Erythroblast (primary cell): ENCODE results near the gene MEI1.
"Not testable (repeated sequence)": the region's sequence is repeated elsewhere in the genome, so short reads cannot be mapped to it uniquely, and the experiment has no call there.

Source experiments
- DNase-seq, 2 experiments: peaks; one replicate each; lab custom pipeline; 2025; lab: John Stamatoyannopoulos, UW
- GATA1 ChIP-seq: IDR thresholded peaks from 2 replicates; pipeline ENCODE4 v1.6.1; 2011; ENCODE audit warnings: low read depth, mild to moderate bottlenecking, control low read depth, low read length, moderate library complexity
- POLR2A ChIP-seq: IDR thresholded peaks from 2 replicates; pipeline ENCODE4 v1.6.1; 2011; ENCODE audit warnings: mild to moderate bottlenecking, low read length

The MEI1 gene

DNA sequence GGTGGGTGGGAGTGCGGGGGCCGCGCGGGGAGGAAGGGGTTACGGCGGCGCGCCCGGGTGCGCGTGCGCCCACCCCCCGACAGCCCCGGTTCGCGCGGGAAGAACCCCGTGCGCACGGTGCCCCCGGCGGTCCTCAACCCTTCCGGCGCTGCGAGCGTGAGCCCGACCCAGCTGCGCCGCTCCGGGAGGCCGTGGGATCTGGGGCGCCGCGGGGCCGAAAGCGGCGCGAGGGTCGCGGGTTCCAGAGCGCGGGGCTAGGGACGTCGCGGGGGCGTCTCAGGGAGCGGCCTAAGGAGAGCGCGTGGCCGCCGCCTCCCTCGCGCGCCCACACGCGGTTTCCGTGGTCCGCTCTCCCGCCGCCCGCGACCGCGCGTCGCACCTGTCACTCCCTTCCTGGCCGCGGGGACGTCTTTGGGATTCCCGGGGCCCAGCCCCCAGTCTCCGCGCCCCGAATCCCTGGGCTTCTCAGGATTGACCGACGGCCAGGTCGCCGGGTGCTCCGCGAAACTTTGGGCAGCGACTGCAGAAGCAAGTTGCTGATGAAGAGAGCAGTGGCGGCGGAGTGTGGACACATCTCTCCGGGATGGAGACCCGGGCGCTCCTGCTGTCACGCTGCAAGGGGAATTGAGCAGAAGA, 134.2 kb downstream of the MEI1 start:
- peak; percentile 70 for DNase-seq

DNA sequence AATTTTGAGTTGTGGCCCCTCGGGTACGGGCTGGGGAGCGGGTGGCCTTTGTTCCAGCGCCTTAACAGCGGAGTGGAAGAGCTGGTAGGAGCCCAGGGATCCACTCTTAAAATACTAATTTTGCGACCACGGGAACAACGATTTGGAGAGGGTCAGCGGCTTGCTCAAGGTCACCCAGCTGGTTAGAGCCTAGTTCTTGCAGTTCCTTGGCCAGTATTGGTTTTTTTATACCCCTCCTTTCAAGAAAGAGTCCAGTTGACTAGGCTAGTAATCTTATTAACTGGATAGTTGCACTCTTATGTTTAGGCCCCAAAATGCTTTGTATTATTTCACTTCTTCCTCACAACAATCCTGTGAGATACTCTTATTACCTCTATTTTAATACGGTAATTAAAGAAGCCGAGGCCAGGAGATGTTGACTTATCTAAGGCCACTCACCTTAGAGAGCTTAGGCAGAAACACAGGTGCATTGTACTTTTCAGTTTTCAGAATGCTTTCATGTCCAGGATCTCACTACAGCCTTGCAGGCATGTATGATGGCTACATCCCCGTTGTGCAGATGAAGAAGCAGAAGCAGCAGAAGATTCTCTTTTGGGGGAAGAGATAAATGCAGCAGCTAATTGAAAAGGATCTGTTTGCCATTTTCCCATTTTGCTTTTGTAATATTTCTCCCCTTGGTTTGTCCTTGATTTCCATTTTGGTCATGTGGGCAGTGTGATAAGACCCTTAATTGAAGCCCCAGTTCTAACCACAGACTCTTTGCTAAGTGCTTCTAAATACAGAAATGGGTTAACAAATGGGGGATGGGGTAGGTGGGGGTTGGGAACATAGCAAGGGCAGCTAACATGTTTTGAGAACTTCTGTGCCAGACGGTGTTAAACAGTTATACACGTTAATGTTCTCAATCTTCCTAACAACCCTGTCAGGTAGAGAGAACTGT, 135.0 kb downstream of the MEI1 start:
- peak; percentile 38 to 43 for DNase-seq
- TF ChIP-seq POLR2A (peak; percentile 14), GATA1 (no peak)

More for the DNA sequence above, 134.2 kb downstream of the MEI1 start:
- TF ChIP-seq GATA1 (no peak), POLR2A (no peak)

DNA sequence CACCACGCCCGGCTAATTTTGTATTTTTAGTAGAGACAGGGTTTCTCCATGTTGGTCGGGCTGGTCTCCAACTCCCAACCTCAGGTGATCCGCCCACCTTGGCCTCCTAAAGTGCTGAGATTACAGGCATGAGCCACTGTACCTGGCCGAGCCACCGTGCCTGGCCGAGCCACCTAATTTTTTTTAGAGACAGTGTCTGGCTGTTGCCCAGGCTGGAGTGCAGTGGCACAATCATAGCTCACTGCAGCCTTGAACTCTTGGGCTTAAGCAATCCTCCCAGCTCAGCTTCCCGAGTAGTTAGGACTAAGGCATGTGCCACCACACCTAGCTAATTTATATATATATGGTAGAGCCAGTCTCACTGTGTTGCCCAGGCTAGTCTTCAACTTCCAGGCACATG, 136.2 kb downstream of the MEI1 start:
- not testable (repeated sequence) for DNase-seq

DNA sequence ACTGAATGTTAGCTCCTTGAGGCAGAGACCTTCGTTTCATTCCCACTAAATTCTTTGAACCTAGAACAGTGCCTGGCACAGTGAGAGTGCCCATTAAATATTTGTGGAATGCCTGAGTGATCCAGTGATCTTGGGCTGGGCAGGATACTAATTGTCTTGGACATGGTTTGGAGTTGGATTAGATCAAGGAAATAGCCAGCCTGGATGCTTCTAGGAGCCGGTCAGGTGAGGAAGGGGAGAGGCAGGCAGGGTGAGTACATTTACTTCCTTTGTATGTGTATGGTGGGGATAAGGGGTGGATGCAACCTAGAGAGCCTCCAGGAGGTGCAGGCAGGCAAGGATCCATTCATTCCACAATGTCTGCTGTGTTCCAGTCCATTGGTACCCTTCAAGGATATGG, 137.2 kb downstream of the MEI1 start:
- no peak for TF ChIP-seq POLR2A
- no peak for TF ChIP-seq GATA1
- no peak for DNase-seq

DNA sequence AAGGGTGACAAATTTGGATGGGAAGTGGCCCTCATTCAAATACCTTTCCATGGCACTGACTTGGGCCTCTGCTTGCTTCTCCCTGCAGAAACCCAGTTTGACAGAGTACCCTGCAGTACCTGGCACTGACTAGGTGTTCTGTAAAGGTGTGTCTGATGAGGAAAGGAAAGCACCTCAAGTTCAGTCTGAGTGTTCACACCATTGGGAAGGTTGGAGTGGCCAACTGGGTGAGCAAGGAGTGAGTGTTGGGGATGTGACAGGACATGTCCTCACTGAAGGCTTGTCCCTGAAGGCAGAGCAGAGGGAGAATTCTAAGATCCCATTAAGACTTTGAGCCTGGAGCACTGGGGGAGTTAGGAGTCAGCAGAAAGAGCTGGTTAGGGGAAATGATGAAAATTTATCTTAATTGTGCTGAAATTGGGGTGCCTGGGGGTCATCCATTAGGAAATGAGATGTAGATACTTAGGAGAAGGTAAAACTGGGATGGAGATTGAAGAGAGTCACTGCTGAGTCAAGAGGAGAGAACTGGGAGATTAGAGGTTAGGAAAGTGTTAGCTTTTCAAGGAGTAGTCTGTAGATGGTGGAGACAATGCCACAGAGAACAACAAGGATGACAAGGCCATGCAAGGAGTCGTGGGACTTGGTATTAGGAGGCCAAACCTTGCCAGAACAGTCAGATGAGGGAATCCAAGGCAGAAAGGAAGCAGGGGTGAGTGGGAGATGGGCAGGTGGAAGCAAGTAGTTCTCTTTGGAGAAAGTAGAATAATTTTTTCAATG, 139.7 kb downstream of the MEI1 start:
- DNase-seq = no peak
- TF ChIP-seq GATA1 (no peak), POLR2A (no peak)

DNA sequence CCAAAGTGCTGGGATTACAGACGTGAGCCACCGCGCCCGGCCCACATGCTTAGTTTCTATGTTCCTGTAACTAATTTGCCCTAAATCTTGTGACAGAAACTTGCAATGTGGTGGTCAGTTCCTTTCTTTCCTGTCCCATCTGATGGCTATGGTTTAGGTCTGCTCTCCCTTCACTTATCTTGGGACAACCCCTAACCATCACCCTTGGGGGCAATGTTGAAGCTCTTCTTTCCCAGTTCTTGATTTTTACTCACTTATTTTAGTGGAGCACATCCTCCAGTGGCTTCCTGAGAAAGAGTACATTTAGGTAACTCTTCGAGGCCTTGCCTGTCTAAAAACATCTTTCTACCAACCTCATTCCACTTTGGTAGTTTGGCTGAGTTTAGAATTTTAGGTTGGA, 140.9 kb downstream of the MEI1 start:
- no peak for DNase-seq
- TF ChIP-seq POLR2A = no peak
- TF ChIP-seq GATA1 = no peak

DNA sequence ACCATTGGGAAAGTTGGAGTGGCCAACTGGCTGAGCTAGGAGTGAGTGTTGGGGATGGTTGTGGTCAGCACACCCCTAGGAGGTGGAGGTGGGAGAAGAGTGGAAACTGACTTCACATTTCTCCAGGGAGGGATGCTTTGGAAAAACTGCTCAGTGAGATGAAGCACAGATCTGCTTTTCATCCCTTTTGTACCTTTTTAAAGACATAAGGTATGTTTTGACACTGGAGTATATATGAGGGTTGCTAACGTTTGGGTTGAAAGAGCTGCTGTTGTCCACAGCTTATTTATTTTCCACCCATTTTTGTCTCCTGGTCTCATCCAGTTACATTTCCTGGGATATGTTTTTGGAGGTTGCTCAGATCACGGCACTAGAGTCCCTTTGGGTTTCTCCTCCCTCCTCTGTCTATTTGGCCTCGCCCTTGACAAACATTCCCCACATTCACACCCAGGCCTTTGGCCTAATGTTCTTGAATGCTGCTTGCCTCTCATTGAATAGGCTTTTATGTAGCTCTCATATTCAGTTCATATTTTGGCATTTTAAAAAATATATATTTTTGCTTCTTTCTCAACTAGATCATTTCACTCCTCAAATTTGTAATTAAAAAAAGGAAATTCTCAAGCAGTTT, 141.9 kb downstream of the MEI1 start:
- DNase-seq = no peak
- TF ChIP-seq POLR2A (no peak), GATA1 (no peak)

DNA sequence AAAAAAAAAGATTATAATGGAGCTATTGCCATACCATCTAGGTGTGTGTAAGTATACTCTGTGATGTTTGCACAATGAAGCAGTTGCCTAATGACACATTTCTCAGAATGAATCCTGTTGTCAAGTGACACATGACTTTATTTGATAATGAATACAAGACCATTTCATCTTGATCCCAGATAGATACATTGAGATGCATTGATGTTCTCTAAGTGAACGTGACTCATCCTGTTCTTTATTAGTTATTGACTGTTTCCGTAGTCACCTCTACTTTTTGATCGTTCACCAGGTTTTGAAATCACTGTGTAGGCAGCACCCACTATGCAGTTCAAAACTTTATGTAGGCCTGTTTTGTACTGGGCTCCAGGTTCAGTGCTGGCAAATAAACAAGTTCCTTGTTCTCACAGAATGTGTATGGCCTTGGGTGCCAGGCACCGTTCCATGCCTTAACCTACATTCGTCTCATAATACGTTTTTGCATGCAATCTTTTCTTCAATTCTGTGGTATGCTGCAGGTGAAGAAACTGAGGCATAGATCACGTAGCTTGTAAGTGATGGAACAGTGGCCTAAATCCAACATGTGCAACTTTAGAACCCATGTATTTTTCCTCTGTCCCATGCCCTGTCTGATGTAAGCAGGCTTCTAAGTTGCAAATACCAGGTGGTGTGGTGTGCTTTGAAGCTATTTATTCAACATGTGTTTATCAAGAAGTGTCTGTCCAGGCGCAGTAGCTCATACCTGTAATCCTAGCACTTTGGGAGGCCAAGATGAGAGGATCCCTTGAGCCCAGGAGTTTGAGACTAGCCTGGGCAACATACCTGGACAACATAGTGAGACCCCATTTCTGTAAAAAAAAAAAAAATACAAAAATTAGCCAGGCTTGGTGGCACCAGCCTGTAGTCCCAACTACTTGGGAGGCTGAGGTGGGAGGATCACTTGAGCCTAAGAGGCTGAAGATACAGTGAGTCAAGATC, 144.0 kb downstream of the MEI1 start:
- no peak for TF ChIP-seq GATA1
- peak in 1 of 2 experiments; percentile 25 for DNase-seq

DNA sequence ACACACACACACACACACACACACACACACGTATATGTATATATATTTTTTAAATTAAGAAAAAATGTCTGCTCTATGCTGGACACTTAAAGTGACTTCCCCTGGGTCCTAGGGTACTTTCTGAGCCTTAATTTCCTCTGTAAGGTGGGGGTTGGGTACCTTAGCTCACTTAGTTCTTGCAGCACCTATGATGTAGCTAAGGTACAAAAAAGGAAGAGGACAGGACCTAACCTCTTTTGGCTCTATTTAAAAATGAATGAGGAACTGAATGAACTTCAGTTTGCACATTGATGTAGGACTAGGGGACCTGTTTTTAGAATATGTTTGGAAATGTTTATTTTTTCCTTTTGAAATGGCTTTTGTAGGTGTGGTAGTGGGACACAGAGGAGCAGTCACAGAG, 144.7 kb downstream of the MEI1 start:
- no peak for DNase-seq
- no peak for TF ChIP-seq GATA1
- TF ChIP-seq POLR2A = no peak

DNA sequence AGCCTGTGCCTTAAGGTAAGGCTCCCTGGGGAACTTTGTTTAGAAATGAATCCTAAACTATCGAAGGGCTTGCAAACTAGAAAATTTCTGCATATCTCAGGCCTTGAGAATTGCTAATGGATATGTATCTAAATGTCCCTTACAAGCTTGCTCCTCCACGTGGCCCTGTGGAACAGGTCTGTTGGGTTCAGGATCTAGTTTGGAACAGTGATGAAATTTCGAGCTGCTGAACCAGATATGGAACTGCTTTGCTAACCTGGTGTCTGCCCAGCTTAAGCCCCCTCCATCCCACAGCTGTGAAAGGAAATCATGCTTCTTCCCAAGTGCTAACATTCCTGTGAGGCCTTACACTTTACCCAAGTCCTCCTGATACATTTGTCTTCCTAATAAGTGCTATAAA, 145.2 kb downstream of the MEI1 start:
- no peak for TF ChIP-seq POLR2A
- TF ChIP-seq GATA1 = no peak
- peak in 1 of 2 experiments; percentile 26 for DNase-seq

DNA sequence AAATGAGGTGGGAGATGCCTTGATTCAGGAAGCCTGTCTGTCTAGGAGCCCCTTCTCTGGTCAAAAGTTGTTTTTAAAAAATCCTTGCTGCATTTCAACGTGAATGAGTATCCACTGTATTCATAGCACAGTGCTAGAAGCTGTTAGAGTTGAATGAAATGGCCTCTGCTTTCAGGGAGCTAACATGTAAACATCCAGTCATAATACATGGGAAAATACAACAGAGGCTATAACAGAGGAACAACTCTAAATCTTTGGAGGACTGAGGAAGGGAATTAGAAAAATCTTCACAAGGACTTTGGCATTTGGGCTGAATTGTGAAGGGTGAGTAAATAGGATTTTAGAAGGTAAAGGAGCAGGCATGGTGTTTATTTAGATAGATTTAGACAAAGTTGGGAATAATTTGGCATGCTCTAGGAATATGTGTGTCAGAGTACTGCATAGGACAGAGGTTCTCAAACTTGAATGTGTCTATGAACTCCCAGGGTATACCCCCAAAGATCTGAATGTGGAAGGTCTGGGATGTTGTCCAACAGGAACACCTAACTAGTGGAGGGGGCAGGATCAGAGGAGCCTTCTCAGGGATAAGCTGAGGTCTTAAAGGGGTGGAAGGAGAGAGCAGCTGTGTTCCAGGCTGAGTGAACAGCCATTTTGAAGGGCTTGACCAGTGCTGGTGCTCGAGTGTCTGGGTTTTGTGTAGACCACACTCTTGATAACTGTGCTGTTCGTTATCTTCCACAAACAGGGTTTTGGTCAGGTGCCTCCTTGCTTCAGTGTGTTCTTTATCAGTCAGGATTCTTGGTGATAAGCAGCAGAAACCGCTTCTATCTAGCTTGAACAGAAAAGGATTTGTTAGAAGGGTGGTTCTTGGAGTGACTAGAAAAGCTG, 146.3 kb downstream of the MEI1 start:
- TF ChIP-seq POLR2A (no peak), GATA1 (peak; percentile 80)
- DNase-seq = peak; percentile 76 to 95
